Esophagus muscularis mucosa (tissue), 4 donors: Measurements from ENCODE around the gene WNT7A. TPM values are rescaled to one million over a fixed set of nuclear protein-coding genes. Genes with fewer than 3 reads are reported as not detected.

ENCODE experiments used
- DNase-seq: peaks from one replicate; pipeline ENCODE4 v3.0.0-alpha.2; 2017; ENCODE audit errors: extremely low spot score
- H3K27ac ChIP-seq, 4 donors: fragments of 200-600 bp; sonication (generic); replicated peaks in 1 of 4; 1 replicate in 3 of 4; 2 replicates in 1 of 4; pipeline ENCODE4 v1.5.1; 2016 to 2019; ENCODE audit warnings: mild to moderate bottlenecking in 1 of 4
- H3K27me3 ChIP-seq, 4 donors: fragments of 200-600 bp; sonication (generic); one replicate each; pipeline versions ENCODE4 v1.5.1 to v1.6.0; 2016 to 2019
- H3K36me3 ChIP-seq, 4 donors: fragments of 200-600 bp; sonication (generic); one replicate each; pipeline ENCODE4 v1.5.1; 2016 to 2019
- H3K4me1 ChIP-seq, 4 donors: fragments of 200-600 bp; sonication (generic); one replicate each; pipeline ENCODE4 v1.5.1; 2016 to 2019
- H3K4me3 ChIP-seq, 4 donors: fragments of 200-600 bp; sonication (generic); 1 replicate in 2 of 4; 2 replicates in 2 of 4; pipeline ENCODE4 v1.5.1; 2016 to 2019; ENCODE audit warnings: mild to moderate bottlenecking in 4 of 4, moderate library complexity in 1 of 4
- H3K9me3 ChIP-seq, 4 donors: fragments of 200-600 bp; sonication (generic); 1 replicate in 3 of 4; 2 replicates in 1 of 4; pipeline ENCODE4 v1.5.1; 2016 to 2019
- CTCF ChIP-seq, 3 experiments: fragments of 200-600 bp in 2 of 3; fragments of 450-650 bp in 1 of 3; sonication (generic) in 2 of 3; IDR thresholded peaks; one replicate each; pipeline ENCODE4 v1.5.1; 2017 to 2019; ENCODE audit warnings: antibody characterized with exemption in 3 of 3, mild to moderate bottlenecking in 2 of 3, moderate library complexity in 1 of 3
- EP300 ChIP-seq: sonication (generic); formaldehyde crosslinking; IDR thresholded peaks from one replicate; pipeline ENCODE4 v1.6.1; 2017; ENCODE audit warnings: antibody characterized with exemption
- POLR2A ChIP-seq: fragments of 450-650 bp; IDR thresholded peaks from one replicate; pipeline ENCODE4 v1.6.1; 2017; ENCODE audit warnings: antibody characterized with exemption, moderate library complexity, mild to moderate bottlenecking, low read depth
- POLR2AphosphoS5 ChIP-seq, 2 donors: sonication (generic); formaldehyde crosslinking; IDR thresholded peaks; one replicate each; pipeline ENCODE4 v1.6.1; 2017; ENCODE audit warnings: antibody characterized with exemption in 2 of 2
- WGBS: methylation state at CpG from one replicate; pipeline ENCODE4 v1.1.5; 2018; 5-methylcytosine and 5-hydroxymethylcytosine counted together
- intact Hi-C: fragments of 100-400 bp; cut with DNase I; formaldehyde crosslinking; loops from one replicate; pipeline ENCODE4 v1.15.1; 2023
- total RNA-seq, 4 donors: library from RNA; depleted of rRNA; stranded (reverse); fragments of >200 nt; gene quantifications; one replicate each; pipeline versions ENCODE4 v1.1.0 to v1.2.1, GENCODE V29; 2016

Gene WNT7A
- total RNA-seq, 4 donors from 2014 or later = not detected

GRCh38 chr3:13822042-13822441 lies 57.8 kb downstream of the WNT7A start:
- DNase-seq = no peak
- WGBS = 87% methylated on average over 5 of the region's 5 CpGs
- intact Hi-C loops = no loop called here

GRCh38 chr3:13821126-13821525 lies 58.7 kb downstream of the WNT7A start:
- H3K27me3 ChIP-seq = peaks cover 0 to 10% (median 0%) of the 10 kb centered on the region in 4 donors
- H3K9me3 ChIP-seq = peaks cover 0 to 22% (median 9%) of the 10 kb centered on the region in 4 donors
- H3K27ac ChIP-seq = no peak overlapping the region
- intact Hi-C loops = no loop called here
- TF ChIP-seq EP300 (no peak), POLR2AphosphoS5 (IDR thresholded peaks at IDR 0.05) (no peak), POLR2A (no peak), CTCF (IDR thresholded peaks at IDR 0.05) (no peak)
- DNase-seq = no peak
- H3K4me1 ChIP-seq = no peaks in the 10 kb centered on the region
- H3K4me3 ChIP-seq = no peak overlapping the region
- 84% methylated on average over 3 of the region's 3 CpGs for WGBS
- H3K36me3 ChIP-seq = no peaks in the 10 kb centered on the region

More at GRCh38 chr3:13822042-13822441, 57.8 kb downstream of the WNT7A start:
- peaks cover 0 to 13% (median 4%) of the 10 kb centered on the region in 4 donors for H3K9me3 ChIP-seq
- H3K4me3 ChIP-seq = no peak overlapping the region
- no peaks in the 10 kb centered on the region for H3K4me1 ChIP-seq
- TF ChIP-seq POLR2A = no peak
- no peak for TF ChIP-seq EP300
- no peak for TF ChIP-seq POLR2AphosphoS5 (IDR thresholded peaks at IDR 0.05)
- TF ChIP-seq CTCF (IDR thresholded peaks at IDR 0.05) = no peak
- H3K27ac ChIP-seq = no peak overlapping the region
- no peaks in the 10 kb centered on the region for H3K36me3 ChIP-seq
- H3K27me3 ChIP-seq = peaks cover 0 to 10% (median 0%) of the 10 kb centered on the region in 4 donors

- TF ChIP-seq EP300 = no peak
- TF ChIP-seq CTCF (IDR thresholded peaks at IDR 0.05) = no peak
- TF ChIP-seq POLR2A = no peak
- no peak for TF ChIP-seq POLR2AphosphoS5 (IDR thresholded peaks at IDR 0.05)
- DNase-seq = no peak
- Histone ChIP-seq H3K4me1 (no peaks in the 10 kb centered on the region), H3K27me3 (peaks cover 0 to 10% (median 0%) of the 10 kb centered on the region in 4 donors), H3K27ac (no peak overlapping the region), H3K9me3 (peaks cover 0 to 44% (median 31%) of the 10 kb centered on the region in 4 donors), H3K4me3 (no peak overlapping the region), H3K36me3 (no peaks in the 10 kb centered on the region)
- WGBS = 81% methylated on average over 11 of the region's 30 CpGs
- intact Hi-C loops = no loop called here
Observed at GRCh38 chr3:13818919-13819318, 61.0 kb downstream of the WNT7A start.

GRCh38 chr3:13815088-13815683 lies 64.7 kb downstream of the WNT7A start:
- no peaks in the 10 kb centered on the region for H3K4me1 ChIP-seq
- TF ChIP-seq POLR2AphosphoS5 (IDR thresholded peaks at IDR 0.05) (no peak), EP300 (no peak), POLR2A (no peak), CTCF (IDR thresholded peaks at IDR 0.05) (no peak)
- no peaks in the 10 kb centered on the region for H3K36me3 ChIP-seq
- H3K4me3 ChIP-seq = no peak overlapping the region
- no peaks in the 10 kb centered on the region for H3K27me3 ChIP-seq
- intact Hi-C loops = no loop called here
- whole genome bisulfite sequencing = 82% methylated on average over 1 of the region's 3 CpGs
- H3K27ac ChIP-seq = no peak overlapping the region
- DNase-seq = no peak
- H3K9me3 ChIP-seq = peaks cover 0 to 53% (median 40%) of the 10 kb centered on the region in 4 donors
